Panc1 (cell line): Measurements from ENCODE around the gene GABPB1. TPM values are rescaled to one million over a fixed set of nuclear protein-coding genes. Genes with fewer than 3 reads are reported as not detected.

ENCODE experiments used
- ATAC-seq: fragments of 200-7000 bp; cut with Tn5 transposase; 2 replicates; pipeline ENCODE4 v1.9.1; 2020; ENCODE audit warnings: mild to moderate bottlenecking, moderate library complexity
- BruUV-seq: library from RNA; stranded (reverse); fragments of 400-500 nt; replicated peaks from 2 replicates; lab custom pipeline; 2021; lab: Mats Ljungman, UMichigan
- CTCF ChIA-PET: fragments of 300-600 bp; sonication (Branson Sonifier 250); formaldehyde crosslinking; loops from one replicate; lab custom pipeline; 2022; ENCODE audit warnings: antibody characterized with exemption; lab: Charles Lee
- POLR2A ChIA-PET: fragments of 300-600 bp; sonication (Branson Sonifier 250); formaldehyde crosslinking; loops from one replicate; lab custom pipeline; 2022; ENCODE audit warnings: antibody characterized with exemption; lab: Charles Lee
- DNase-seq: peaks from one replicate; pipeline ENCODE4 v3.0.0-alpha.2; 2010; ENCODE audit warnings: low read depth, low spot score
- H3K27ac ChIP-seq: 2 replicates; pipeline ENCODE4 v1.5.1; 2011; ENCODE audit warnings: mild to moderate bottlenecking, low read length, inconsistent platforms
- H3K27me3 ChIP-seq: fragments of 200-500 bp; sonication (Bioruptor generic); 2 replicates; pipeline ENCODE4 v1.6.0; 2014; ENCODE audit warnings: low read length, inconsistent platforms; ENCODE audit not compliant: control insufficient read depth, insufficient read depth
- H3K36me3 ChIP-seq: fragments of 200-500 bp; sonication (Bioruptor generic); 2 replicates; pipeline ENCODE4 v1.5.1; 2014; ENCODE audit warnings: inconsistent platforms, mild to moderate bottlenecking, low read length, moderate library complexity; ENCODE audit not compliant: control insufficient read depth, insufficient read depth
- H3K4me1 ChIP-seq: 2 replicates; pipeline ENCODE4 v1.5.1; 2011; ENCODE audit warnings: inconsistent platforms, mild to moderate bottlenecking, low read length, moderate library complexity; ENCODE audit not compliant: control insufficient read depth, insufficient read depth
- H3K4me3 ChIP-seq, 2 experiments: 2 replicates each; pipeline ENCODE4 v1.5.1; 2011 to 2012; ENCODE audit warnings: low read depth in 2 of 2, low read length in 2 of 2, mild to moderate bottlenecking in 2 of 2, inconsistent platforms in 1 of 2, moderate library complexity in 1 of 2
- H3K9me3 ChIP-seq: fragments of 200-500 bp; sonication (Bioruptor generic); 2 replicates; pipeline ENCODE4 v1.5.1; 2014; ENCODE audit warnings: low read depth, mild to moderate bottlenecking, inconsistent platforms, low read length, moderate library complexity; ENCODE audit not compliant: control insufficient read depth, insufficient read depth
- CTCF ChIP-seq: fragments of 450-650 bp; IDR thresholded peaks from 2 replicates; pipeline ENCODE4 v1.5.1; 2017; ENCODE audit warnings: mild to moderate bottlenecking
- POLR2AphosphoS5 ChIP-seq: IDR thresholded peaks from 2 replicates; pipeline ENCODE4 v1.6.1; 2012; ENCODE audit warnings: mild to moderate bottlenecking, low read depth, low read length, moderate library complexity
- REST ChIP-seq, 2 experiments: IDR thresholded peaks; 2 replicates each; pipeline ENCODE4 v1.6.1; 2011 to 2012; ENCODE audit warnings: low read depth in 2 of 2, control low read depth in 1 of 2, low read length in 1 of 2, mild to moderate bottlenecking in 1 of 2, moderate library complexity in 1 of 2; ENCODE audit not compliant: insufficient read depth in 1 of 2
- SIN3A ChIP-seq: IDR thresholded peaks from 2 replicates; pipeline ENCODE4 v1.6.1; 2012; ENCODE audit warnings: low read depth, mild to moderate bottlenecking, low read length, moderate library complexity, borderline replicate concordance; ENCODE audit not compliant: insufficient read depth
- TCF7L2 ChIP-seq: IDR thresholded peaks from 2 replicates; pipeline ENCODE4 v1.6.1; 2011; ENCODE audit warnings: mild to moderate bottlenecking, low read depth, low read length, inconsistent platforms
- in situ Hi-C: cut with HindIII; loops from 2 replicates; pipeline ENCODE4 v1.10.0; 2016; ENCODE audit warnings: low sequenced_read_pairs, low pct_unique_long_range_greater_than_20kb
- intact Hi-C: fragments of 100-400 bp; cut with micrococcal nuclease; formaldehyde crosslinking; loops from one replicate; pipeline ENCODE4 v1.10.0; 2022; ENCODE audit not compliant: unreplicated experiment
- total RNA-seq: library from RNA; stranded (reverse); gene quantifications from one replicate; pipeline ENCODE4 v1.2.1, GENCODE V29; 2021; ENCODE audit not compliant: unreplicated experiment

GABPB1 gene
- total RNA-seq, 1 experiment from 2014 or later = 20.0 TPM

GRCh38 chr15:50227076-50227475 is 127.9 kb downstream of the GABPB1 start:
- no peaks in the 10 kb centered on the region for H3K9me3 ChIP-seq
- no TSS peak for BruUV-seq
- no peak overlapping the region for H3K4me3 ChIP-seq
- TF ChIP-seq CTCF = no peak
- no peak for TF ChIP-seq REST (IDR thresholded peaks at IDR 0.05; ENCODE audit: insufficient read depth in 1 of 2, low read depth in 2 of 2, low read length in 1 of 2)
- TF ChIP-seq SIN3A = no peak
- no peak for TF ChIP-seq POLR2AphosphoS5
- TF ChIP-seq TCF7L2 = no peak
- in situ Hi-C loops (no loop called here), intact Hi-C loops (no loop called here)
- H3K36me3 ChIP-seq = no peaks in the 10 kb centered on the region
- CTCF ChIA-PET = no interaction called here
- DNase-seq = no peak
- no peak for ATAC-seq
- POLR2A ChIA-PET = no interaction called here
- H3K27ac ChIP-seq = no peak overlapping the region
- no peaks in the 10 kb centered on the region for H3K4me1 ChIP-seq
- H3K27me3 ChIP-seq = no peaks in the 10 kb centered on the region

GRCh38 chr15:50225938-50226337 is 129.1 kb downstream of the GABPB1 start:
- H3K36me3 ChIP-seq = no peaks in the 10 kb centered on the region
- CTCF ChIA-PET = no interaction called here
- H3K9me3 ChIP-seq = no peaks in the 10 kb centered on the region
- ATAC-seq (no peak), DNase-seq (no peak)
- no TSS peak for BruUV-seq
- intact Hi-C loops (no loop called here), in situ Hi-C loops (no loop called here)
- H3K4me1 ChIP-seq = no peaks in the 10 kb centered on the region
- no peak overlapping the region for H3K4me3 ChIP-seq
- POLR2A ChIA-PET = no interaction called here
- TF ChIP-seq REST (IDR thresholded peaks at IDR 0.05; ENCODE audit: insufficient read depth in 1 of 2, low read depth in 2 of 2, low read length in 1 of 2) (no peak), SIN3A (no peak), CTCF (no peak), TCF7L2 (no peak), POLR2AphosphoS5 (no peak)
- no peak overlapping the region for H3K27ac ChIP-seq
- no peaks in the 10 kb centered on the region for H3K27me3 ChIP-seq

Other genes with a start within 250 kb of the GABPB1 start
- not detected for gene ATP8B4, start 236.0 kb downstream of the GABPB1 start, total RNA-seq
- 0.18 TPM for gene SLC27A2, start 173.0 kb downstream of the GABPB1 start, total RNA-seq
- gene HDC, start 89.5 kb downstream of the GABPB1 start, total RNA-seq = not detected
- gene USP8, start 69.2 kb upstream of the GABPB1 start, total RNA-seq = 57.3 TPM
- gene USP50, start 191.5 kb upstream of the GABPB1 start, total RNA-seq = not detected